LNCaP clone FGC (cell line): ENCODE measurements around the gene ACADS.

ENCODE experiments used
- DNase-seq: peaks from one replicate; pipeline ENCODE4 v3.0.0-alpha.2; 2011; ENCODE audit warnings: low read depth
- H3K4me3 ChIP-seq: 2 replicates; pipeline ENCODE4 v1.5.1; 2011; ENCODE audit warnings: mild to moderate bottlenecking, low read depth, low read length, control low read depth
- TF ChIP-seq, protein P1 (sequence below): IDR thresholded peaks from 2 replicates; pipeline ENCODE4 v1.5.1; 2012; ENCODE audit warnings: mild to moderate bottlenecking; ENCODE audit not compliant: control insufficient read depth, insufficient read depth; ENCODE audit errors: extremely low read depth

Gene ACADS

DNA sequence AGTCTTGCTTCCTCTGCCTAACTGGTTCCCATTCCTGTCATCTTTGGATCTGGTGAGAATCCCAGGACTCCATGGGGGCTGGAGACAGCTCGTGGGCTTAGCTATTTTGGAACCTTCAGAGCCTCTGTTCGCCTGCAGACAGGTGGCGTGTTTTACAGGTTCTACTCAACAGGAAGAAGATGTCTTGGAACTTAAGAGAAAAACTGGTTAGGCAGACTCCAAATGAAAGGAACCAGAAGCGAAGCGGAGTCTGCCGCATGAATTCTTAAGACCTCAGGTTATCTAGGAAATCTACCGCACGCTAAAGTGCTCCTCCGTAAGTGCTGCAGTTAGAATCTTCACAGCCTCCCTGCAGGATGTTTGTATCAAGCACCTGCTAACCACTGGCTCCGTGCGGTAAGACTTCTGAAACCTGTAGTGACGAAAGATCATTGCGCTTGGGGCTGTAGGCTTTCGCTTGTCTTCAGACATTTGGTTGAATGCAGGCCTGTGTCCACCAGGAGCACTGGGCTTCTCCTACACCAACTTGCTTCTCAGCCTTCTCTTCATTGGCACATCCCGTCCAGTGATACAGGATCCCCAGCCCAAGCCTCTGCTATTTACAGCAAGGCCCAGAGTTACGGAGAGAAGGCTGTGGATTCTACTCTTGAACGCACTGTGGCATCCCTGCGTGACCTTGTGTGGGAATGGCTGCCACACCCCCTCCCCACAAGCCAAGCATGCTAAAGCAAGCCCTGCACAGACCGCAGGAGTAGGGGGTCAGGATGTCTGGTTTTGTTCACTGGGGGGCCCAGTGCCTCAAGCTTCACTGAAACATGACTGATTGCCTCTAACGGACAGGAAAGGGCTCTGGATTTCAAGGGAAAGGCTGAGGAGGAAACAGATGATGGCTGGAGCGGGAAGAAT lies 35.0 kb downstream of the ACADS start:
- no peak for DNase-seq
- no peak overlapping the region for H3K4me3 ChIP-seq
- TF ChIP-seq, protein P1, sequence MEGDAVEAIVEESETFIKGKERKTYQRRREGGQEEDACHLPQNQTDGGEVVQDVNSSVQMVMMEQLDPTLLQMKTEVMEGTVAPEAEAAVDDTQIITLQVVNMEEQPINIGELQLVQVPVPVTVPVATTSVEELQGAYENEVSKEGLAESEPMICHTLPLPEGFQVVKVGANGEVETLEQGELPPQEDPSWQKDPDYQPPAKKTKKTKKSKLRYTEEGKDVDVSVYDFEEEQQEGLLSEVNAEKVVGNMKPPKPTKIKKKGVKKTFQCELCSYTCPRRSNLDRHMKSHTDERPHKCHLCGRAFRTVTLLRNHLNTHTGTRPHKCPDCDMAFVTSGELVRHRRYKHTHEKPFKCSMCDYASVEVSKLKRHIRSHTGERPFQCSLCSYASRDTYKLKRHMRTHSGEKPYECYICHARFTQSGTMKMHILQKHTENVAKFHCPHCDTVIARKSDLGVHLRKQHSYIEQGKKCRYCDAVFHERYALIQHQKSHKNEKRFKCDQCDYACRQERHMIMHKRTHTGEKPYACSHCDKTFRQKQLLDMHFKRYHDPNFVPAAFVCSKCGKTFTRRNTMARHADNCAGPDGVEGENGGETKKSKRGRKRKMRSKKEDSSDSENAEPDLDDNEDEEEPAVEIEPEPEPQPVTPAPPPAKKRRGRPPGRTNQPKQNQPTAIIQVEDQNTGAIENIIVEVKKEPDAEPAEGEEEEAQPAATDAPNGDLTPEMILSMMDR: no peak

DNA sequence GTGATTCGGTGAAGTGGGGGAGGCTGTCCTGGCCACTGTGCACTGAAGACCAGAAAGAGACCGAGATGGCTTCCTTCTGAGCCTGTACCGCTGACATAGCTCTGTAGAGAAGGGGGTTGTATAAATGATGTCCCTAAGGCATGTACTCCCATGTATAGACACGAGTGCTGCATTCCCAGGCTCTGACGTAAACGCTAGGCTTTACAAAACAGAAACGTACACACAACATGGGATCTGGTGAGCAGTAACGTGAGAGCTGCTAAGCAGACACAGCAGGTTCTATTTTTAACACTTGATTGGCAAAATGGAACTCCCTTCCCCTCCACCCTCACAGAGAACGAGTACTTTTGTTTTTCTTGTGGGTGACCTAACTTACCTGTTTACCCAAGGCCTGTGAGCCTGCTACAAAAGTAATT lies 35.9 kb downstream of the ACADS start:
- TF ChIP-seq, protein P1: no peak
- DNase-seq: no peak
- no peak overlapping the region for H3K4me3 ChIP-seq

DNA sequence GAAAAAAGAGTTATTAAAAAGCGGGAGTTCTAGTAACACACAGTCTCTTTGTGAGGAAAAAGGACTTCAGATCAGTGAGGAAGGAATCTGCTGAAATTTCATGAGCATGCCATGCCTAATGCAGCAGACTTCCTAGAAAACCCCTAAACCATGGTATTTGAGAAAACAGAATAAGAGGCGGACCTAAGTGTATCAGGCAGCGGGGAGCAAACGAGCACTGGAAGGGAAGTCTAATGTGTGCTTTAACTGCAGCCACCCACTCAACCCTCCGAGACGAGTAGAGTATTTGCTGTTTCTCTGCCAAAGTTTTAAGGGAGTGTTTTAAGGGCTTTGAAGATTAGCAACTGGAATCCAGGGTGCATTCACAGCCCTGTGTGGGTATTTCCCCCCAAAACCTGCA lies 36.5 kb downstream of the ACADS start:
- no peak overlapping the region for H3K4me3 ChIP-seq
- DNase-seq: no peak
- TF ChIP-seq, protein P1: no peak

DNA sequence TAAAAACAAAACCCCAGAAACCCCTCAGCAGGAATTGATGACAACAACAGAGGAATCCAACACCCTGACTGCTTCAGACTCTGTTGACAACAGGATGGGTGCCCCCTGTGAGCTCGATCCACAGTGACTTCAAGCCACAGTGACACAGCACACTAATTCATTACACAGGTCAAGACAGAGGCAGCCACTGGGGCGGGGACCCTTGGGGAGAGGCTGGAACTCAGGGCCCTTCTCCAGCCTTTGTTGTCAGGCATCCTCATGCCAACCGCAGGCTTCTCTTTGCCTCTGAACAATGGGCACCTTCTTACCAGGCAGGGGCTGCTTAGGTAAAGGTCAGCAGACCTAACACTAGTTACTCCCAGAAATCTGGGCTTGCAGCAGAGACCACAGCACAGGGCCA lies 37.6 kb downstream of the ACADS start:
- no peak for DNase-seq
- no peak overlapping the region for H3K4me3 ChIP-seq
- TF ChIP-seq, protein P1: no peak

DNA sequence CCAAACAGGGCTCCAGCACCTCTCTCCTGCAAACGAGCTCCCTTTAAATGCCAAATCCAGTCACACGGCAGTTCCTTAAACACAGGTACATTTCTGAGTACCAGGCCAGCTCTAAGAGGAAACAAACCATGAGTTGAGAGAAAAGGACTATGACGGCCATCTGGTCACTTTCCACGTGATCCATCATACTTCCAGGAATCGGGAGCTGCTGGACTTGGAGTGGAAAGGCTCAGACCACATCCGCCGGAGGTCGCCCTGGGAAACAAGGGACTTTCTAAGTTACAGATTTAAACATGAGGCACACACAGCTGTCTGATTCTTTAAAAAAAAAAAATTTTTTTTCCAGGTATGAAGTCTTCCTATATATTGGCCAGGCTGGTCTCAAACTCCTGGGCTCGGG lies 39.2 kb downstream of the ACADS start:
- TF ChIP-seq, protein P1: no peak
- DNase-seq: no peak
- H3K4me3 ChIP-seq: no peak overlapping the region

DNA sequence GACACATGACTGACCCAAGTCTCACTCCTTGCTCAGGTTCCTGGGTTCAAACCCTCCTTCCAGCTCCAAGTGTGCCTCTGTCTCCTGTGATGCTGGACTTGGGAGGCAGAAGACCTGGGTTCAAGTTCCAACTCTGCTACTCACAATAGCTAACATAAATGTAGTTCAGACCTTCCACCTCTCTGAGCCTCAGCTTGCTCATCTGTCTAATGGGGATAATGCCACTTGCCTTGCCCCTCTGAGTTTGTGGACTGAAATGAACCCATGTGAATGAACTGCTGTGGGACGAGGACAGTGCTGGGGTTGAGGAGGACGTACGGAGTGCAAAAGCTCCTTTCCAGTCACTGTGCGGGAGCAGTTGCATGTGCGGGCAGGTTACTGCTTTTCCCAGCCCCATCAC lies 40.9 kb downstream of the ACADS start:
- H3K4me3 ChIP-seq: no peak overlapping the region
- TF ChIP-seq, protein P1: no peak
- no peak for DNase-seq
